Retina (tissue), 1 donor: ENCODE measurements around the gene FMN1.
A peak's percentile ranks its signal among the peaks of the same experiment; 100 is the strongest.

Source experiments
- DNase-seq: peaks from one replicate; pipeline ENCODE4 v3.0.0-alpha.2; 2016

Gene FMN1

DNA sequence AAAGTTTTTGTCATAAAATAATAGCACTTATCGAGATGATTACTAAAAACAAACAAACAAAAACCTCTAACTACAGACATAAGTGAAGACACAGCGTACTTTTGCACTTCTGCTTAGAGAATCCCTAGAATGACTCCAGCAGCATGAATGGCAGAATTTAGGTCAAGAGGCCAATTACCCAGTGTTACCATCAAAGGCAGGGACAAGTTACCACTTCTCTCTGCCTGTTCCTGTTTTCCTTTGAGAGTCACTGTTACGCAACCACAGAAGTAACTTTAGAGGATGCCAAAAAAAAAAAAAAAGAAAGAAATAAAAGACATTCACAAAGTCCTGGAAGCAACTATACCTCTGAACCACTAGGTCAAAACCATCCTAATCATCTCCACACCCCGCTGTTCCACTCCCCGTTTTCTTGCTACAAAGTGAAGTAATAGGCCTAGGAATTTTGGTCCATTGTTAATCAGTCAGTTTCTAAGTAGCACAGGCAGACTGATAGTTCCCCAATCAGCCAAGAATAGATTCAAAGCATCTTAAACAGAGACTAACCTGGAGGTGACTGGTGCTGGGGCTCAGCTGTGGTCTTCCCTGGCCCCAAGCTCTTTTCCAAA lies 41.9 kb downstream of the FMN1 start:
- DNase-seq, result peak; percentile 5

- no peak for DNase-seq
Measured at GRCh38 chr15:33150971-33151370, 43.5 kb downstream of the FMN1 start.

- peak; percentile 5 for DNase-seq
Measured at GRCh38 chr15:33150431-33150941, 44.0 kb downstream of the FMN1 start.

DNA sequence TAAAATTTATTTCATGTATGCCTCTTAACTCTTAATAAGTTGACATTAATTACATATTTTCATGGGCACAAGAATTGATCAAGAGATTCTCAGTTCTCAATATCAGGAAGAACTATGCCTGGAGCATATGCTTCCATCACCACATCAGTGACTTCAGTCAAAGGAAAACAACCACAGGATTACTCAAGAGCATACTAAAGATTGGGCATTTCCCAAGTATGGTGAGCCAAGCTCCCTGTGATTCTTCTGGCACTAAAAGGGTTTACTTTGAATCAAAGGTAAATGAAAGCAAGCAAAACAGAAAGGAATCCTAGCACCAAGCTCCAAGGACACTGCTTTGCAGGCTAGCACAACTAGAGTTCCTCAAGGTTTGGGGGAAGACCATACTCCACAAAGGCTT lies 44.6 kb downstream of the FMN1 start:
- no peak for DNase-seq

- no peak for DNase-seq
Measured at GRCh38 chr15:33148129-33148751, 46.3 kb downstream of the FMN1 start.

GRCh38 chr15:33146051-33146450 lies 48.5 kb downstream of the FMN1 start:
- no peak for DNase-seq

GRCh38 chr15:33145447-33145846 lies 49.1 kb downstream of the FMN1 start:
- DNase-seq, result no peak

DNA sequence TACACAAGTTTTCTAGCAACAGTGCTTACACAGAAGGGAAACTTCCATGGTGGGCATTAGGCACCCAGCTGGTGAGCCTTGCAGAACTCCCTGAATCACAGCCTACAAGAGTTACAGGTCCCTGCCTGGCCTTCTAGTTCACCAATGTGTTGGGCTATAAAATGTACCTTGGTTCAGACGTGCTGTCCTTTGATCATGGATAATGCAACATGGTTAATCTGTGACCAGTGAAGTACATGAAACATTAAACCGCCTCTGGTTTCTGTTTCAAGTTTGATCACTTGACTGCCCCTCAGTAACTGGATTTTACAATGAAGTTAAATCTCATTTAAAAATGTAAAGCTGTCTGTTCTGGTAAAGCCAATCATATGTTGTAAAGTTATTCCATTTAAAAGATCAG lies 51.8 kb downstream of the FMN1 start:
- DNase-seq, result no peak

DNA sequence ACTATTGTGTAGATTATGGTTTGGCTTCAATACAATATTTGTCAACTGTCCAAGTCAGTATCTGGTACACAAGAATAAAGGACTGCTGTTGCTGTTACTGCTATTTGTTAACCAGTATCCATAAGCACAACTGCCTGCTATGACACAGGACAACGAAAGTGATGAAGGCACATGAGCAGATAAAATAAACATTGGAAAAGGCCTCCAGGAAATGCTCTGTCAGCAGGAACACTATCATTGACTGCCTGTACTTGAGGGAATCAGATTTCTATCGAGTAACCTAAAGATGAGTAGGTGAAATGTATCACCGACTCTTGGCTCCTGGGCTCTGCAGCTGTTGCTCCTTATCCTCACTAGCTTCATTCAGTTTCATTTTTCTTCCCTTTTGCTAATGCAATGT lies 56.5 kb downstream of the FMN1 start:
- DNase-seq, result no peak

GRCh38 chr15:33137101-33137500 lies 57.4 kb downstream of the FMN1 start:
- DNase-seq, result no peak

GRCh38 chr15:33136353-33136752 lies 58.2 kb downstream of the FMN1 start:
- no peak for DNase-seq

- DNase-seq, result no peak
Measured at GRCh38 chr15:33135355-33135781, 59.1 kb downstream of the FMN1 start.

GRCh38 chr15:33132722-33133345 lies 61.7 kb downstream of the FMN1 start:
- DNase-seq, result peak; percentile 57

DNA sequence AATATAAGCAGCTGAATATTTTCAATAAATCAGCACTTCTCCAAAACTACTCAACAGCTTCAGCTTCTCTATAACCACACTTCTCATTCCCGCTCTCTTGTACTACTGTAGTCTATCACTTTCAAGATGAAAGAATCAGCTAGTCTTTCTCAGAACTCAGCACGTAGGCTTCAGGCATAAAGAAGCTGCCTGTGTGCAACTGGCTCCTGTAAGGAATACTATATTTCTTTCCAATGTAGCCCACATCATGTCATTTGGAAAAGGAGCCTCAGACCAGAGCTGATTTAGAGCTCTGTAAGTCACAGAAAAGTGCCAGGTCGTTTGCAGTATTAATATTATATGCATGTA lies 62.3 kb downstream of the FMN1 start:
- no peak for DNase-seq

GRCh38 chr15:33131552-33132232 lies 62.8 kb downstream of the FMN1 start:
- no peak for DNase-seq

DNA sequence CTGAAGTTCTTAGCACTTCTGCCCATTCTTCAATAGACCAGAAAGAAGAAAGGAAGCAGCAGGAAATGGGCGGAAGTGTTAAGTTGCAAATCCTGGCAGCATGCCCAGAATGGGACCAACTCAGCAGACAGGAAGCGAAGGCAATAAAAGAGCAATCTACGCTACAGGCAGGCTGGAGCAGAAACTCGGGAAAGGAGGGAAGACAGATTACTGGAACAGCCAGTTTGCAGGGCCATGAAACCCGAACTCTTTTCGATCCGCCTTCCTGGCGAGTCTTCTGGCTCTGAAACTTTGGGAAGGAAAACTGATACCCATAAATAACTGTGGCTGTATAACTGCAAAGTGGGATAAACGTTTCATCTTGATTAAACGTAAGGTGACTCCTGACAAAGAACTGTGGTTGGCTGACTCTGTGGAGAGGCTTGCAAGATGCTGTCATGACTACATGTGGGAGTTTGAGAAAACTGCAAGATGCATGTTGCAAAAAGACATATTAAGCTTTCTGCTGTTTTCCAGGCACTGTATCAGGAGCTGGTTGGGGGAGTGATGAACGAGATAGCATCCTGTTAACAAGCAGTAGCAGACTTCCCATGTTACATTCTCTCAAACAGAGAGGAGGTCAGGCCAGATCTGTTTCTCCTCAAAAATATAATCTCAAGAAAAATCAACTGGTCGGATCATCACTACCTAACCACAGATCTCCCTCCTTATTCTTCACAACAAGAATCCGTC lies 67.8 kb downstream of the FMN1 start:
- DNase-seq, result peak; percentile 17

GRCh38 chr15:33125894-33126537 lies 68.5 kb downstream of the FMN1 start:
- no peak for DNase-seq

DNA sequence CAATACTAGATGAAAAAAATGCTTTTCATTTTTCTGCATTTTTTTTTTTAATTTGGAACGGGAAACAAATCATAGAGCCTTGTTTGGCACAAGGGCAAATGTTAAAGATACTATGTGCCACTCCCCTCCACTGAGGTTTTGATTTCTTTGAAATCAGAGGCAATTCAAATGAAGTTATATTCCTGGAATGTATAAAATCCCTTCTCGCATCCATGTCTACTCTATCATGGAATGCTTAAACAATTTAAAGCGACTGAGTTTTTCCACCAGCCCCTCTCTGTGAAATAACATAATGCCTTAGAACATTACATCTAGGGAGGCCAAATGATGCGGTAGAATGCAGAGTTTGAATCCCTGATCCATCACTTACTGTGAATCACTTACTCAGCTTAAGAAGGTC lies 69.7 kb downstream of the FMN1 start:
- DNase-seq, result no peak

- DNase-seq, result no peak
Measured at GRCh38 chr15:33124279-33124678, 70.2 kb downstream of the FMN1 start.

GRCh38 chr15:33119865-33120264 lies 74.6 kb downstream of the FMN1 start:
- no peak for DNase-seq

DNA sequence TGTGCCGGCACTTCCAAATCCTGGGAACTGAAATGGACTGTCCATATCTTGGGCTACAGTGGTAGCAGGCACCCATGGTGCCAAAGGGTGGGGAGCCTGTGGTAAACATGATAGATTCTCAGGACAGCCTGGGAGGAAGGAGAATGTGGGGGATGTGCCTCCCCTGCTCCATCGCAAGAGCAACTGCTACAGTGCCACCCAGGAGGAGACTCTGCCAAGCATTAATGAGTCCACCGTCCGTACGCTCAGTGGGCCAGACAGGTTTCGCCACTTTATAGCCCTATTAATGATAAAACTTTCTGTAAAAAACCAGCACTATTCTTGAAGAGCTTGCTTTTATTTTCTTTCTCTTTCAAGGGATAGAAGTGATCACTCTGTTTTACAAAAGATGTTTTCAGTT lies 75.2 kb downstream of the FMN1 start:
- no peak for DNase-seq

GRCh38 chr15:33116198-33116597 lies 78.3 kb downstream of the FMN1 start:
- no peak for DNase-seq
